Ovary (tissue), 9 donors: Measurements from ENCODE around the gene RNF223. TPM values are rescaled to one million over a fixed set of nuclear protein-coding genes. Genes with fewer than 3 reads are reported as not detected.
A peak's percentile ranks its signal among the peaks of the same experiment; 100 is the strongest.

ENCODE experiments used
- DNase-seq, 5 donors: peaks; one replicate each; pipeline ENCODE4 v3.0.0-alpha.2; 2019 to 2020
- H3K27ac ChIP-seq, 2 donors: fragments of 200-600 bp; one replicate each; pipeline versions ENCODE4 v1.5.1 to v1.8.0; 2019 to 2022
- H3K27me3 ChIP-seq: fragments of 200-600 bp; one replicate; pipeline ENCODE4 v1.8.0; 2022
- H3K36me3 ChIP-seq: fragments of 200-600 bp; sonication (generic); one replicate; pipeline ENCODE4 v1.5.1; 2019
- H3K4me1 ChIP-seq: one replicate; pipeline ENCODE4 v1.8.1; 2013; ENCODE audit warnings: mild to moderate bottlenecking, moderate library complexity; ENCODE audit not compliant: insufficient read depth
- H3K4me3 ChIP-seq: fragments of 200-600 bp; sonication (generic); one replicate; pipeline ENCODE4 v1.5.1; 2017
- H3K9me3 ChIP-seq, 2 donors: fragments of 200-600 bp in 1 of 2; sonication (generic) in 1 of 2; one replicate each; pipeline versions ENCODE4 v1.5.1 to v1.8.1; 2013 to 2019; ENCODE audit warnings: mild to moderate bottlenecking in 1 of 2, moderate library complexity in 1 of 2
- CTCF ChIP-seq, 3 donors: fragments of 450-650 bp in 2 of 3; fragments of 200-600 bp in 1 of 3; IDR thresholded peaks; one replicate each; pipeline versions ENCODE4 v1.5.1 to v1.8.0; 2016 to 2022; ENCODE audit warnings: antibody characterized with exemption in 3 of 3, mild to moderate bottlenecking in 1 of 3
- EP300 ChIP-seq: sonication (generic); formaldehyde crosslinking; IDR thresholded peaks from one replicate; pipeline ENCODE4 v1.6.1; 2017; ENCODE audit warnings: antibody characterized with exemption
- POLR2A ChIP-seq: fragments of 450-650 bp; IDR thresholded peaks from one replicate; pipeline ENCODE4 v1.6.1; 2017; ENCODE audit warnings: antibody characterized with exemption, mild to moderate bottlenecking, moderate library complexity
- WGBS, 3 donors: extraction: QIAGEN DNeasy Blood & Tissue Kit in 1 of 3; methylation state at CpG; one replicate each; pipeline versions ENCODE4 v1.1.5 to v1.1.7; 2013 to 2017; 5-methylcytosine and 5-hydroxymethylcytosine counted together
- intact Hi-C, 4 donors: fragments of 100-400 bp; cut with DNase I; formaldehyde crosslinking; loops; one replicate each; pipeline versions ENCODE4 v1.11.0 to v1.15.1; 2022 to 2023
- polyA plus RNA-seq, 2 donors: library from polyadenylated mRNA; stranded (reverse); fragments of 200-250 nt in 1 of 2; fragments of 350-450 nt in 1 of 2; fragmentation: Illumina TruSeq in 1 of 2; extraction: RNeasy Lipid Tissue Mini Kit (QIAGEN cat#74804) in 1 of 2; gene quantifications; one replicate each; pipeline ENCODE4 v1.2.3, GENCODE V29; 2013 to 2014
- total RNA-seq, 7 donors: library from RNA; depleted of rRNA in 2 of 7; stranded (reverse); fragments of >200 nt in 2 of 7; fragmentation: NEBNext Ultra II Directional in 3 of 7; extraction: Animal tissue kit (Norgen Biotek cat#: 25700) in 3 of 7; gene quantifications; one replicate each; pipeline versions ENCODE4 v1.1.0 to v1.2.4, GENCODE V29; 2016 to 2023
- donor health status: DM: no; HTN: no; CAD: no; lungs with moderate emphysema.
- donor health status: DM: no; HTN: no; CAD: no.
- donor health status: Bipolar disorder and iron deficiency.
- donor health status: DM: yes; HTN: yes; CAD: no.
- donor health status: DM: no; HTN: no; CAD: no.
- donor health status: DM: yes; HTN: yes; CAD: no.

RNF223 gene
- total and polyA plus RNA-seq, 9 donors = 0.36 to 0.92 TPM; not detected in 7

GRCh38 chr1:1118011-1118875 is 44.1 kb upstream of the RNF223 start:
- peak in 3 of 5 donors; percentile 14 to 35 (median 30) for DNase-seq
- H3K27ac ChIP-seq = no peak overlapping the region
- H3K36me3 ChIP-seq = no peaks in the 10 kb centered on the region
- no peaks in the 10 kb centered on the region for H3K9me3 ChIP-seq
- H3K27me3 ChIP-seq = no peaks in the 10 kb centered on the region
- 73 to 77% (median 75%) methylated on average over 33 of the region's 33 CpGs for WGBS, 3 donors
- TF ChIP-seq POLR2A = no peak
- TF ChIP-seq EP300 = no peak
- no peak for TF ChIP-seq CTCF (IDR thresholded peaks at IDR 0.05)
- no peak overlapping the region for H3K4me3 ChIP-seq
- intact Hi-C loops = loop anchor here in 1 of 4 donors (10.0 kb wide), 1 partner anchor 257 kb away; the partner anchor contains the start of gene AURKAIP1
- peaks cover 3% of the 10 kb centered on the region for H3K4me1 ChIP-seq

- no peak overlapping the region for H3K27ac ChIP-seq
- intact Hi-C loops = loop anchor here in 1 of 4 donors (10.0 kb wide), 1 partner anchor 257 kb away; the partner anchor contains the start of gene AURKAIP1
- no peaks in the 10 kb centered on the region for H3K36me3 ChIP-seq
- no peaks in the 10 kb centered on the region for H3K27me3 ChIP-seq
- H3K4me3 ChIP-seq = no peak overlapping the region
- TF ChIP-seq CTCF (IDR thresholded peaks at IDR 0.05) (no peak), POLR2A (no peak), EP300 (no peak)
- H3K4me1 ChIP-seq = peaks cover 3% of the 10 kb centered on the region
- DNase-seq = peak in 3 of 5 donors; percentile 41 to 44 (median 43)
- H3K9me3 ChIP-seq = no peaks in the 10 kb centered on the region
- 72 to 75% (median 75%) methylated on average over 20 of the region's 20 CpGs for WGBS, 3 donors
Measured at GRCh38 chr1:1117469-1117831, 43.3 kb upstream of the RNF223 start.

GRCh38 chr1:1116701-1117468 is 42.8 kb upstream of the RNF223 start:
- WGBS, 3 donors = 6 to 11% (median 11%) methylated on average over 19 to 47 of the region's 47 CpGs
- peak in 1 of 5 donors; percentile 47 for DNase-seq
- no peak for TF ChIP-seq POLR2A
- no peak for TF ChIP-seq CTCF (IDR thresholded peaks at IDR 0.05)
- no peak for TF ChIP-seq EP300

More at GRCh38 chr1:1116701-1117468, 42.8 kb upstream of the RNF223 start:
- Histone ChIP-seq H3K4me3 (peak overlapping the region; percentile 47), H3K27ac (no peak overlapping the region), H3K4me1 (peaks cover 3% of the 10 kb centered on the region), H3K36me3 (no peaks in the 10 kb centered on the region), H3K9me3 (no peaks in the 10 kb centered on the region), H3K27me3 (no peaks in the 10 kb centered on the region)
- intact Hi-C loops = loop anchor here in 1 of 4 donors (10.0 kb wide), 1 partner anchor 258 kb away; the partner anchor contains the start of gene AURKAIP1
